Keratinocyte (primary cell): Measurements from ENCODE around the gene DCDC1. TPM values are rescaled to one million over a fixed set of nuclear protein-coding genes. Genes with fewer than 3 reads are reported as not detected.

Experiments used
- DNase-seq: peaks from one replicate; pipeline ENCODE4 v3.0.0-alpha.2; 2011; ENCODE audit warnings: low read depth, missing footprints, low spot score
- FAIRE-seq: peaks from 2 replicates; lab custom pipeline; 2011; peaks lifted over from hg19 to GRCh38; lab: Jason Lieb, UNC
- H2AFZ ChIP-seq: 2 replicates; pipeline ENCODE4 v1.6.0; 2012; ENCODE audit warnings: low read length, control low read depth, inconsistent platforms; ENCODE audit not compliant: control insufficient read depth
- H3K27ac ChIP-seq: 2 replicates; pipeline ENCODE4 v1.5.1; 2011; ENCODE audit warnings: low read length; ENCODE audit not compliant: control insufficient read depth, insufficient read depth
- H3K27me3 ChIP-seq: 3 replicates; pipeline ENCODE4 v1.6.0; 2011; ENCODE audit warnings: low read length; ENCODE audit not compliant: control insufficient read depth, insufficient read depth; ENCODE audit errors: extremely low read depth
- H3K36me3 ChIP-seq, 2 experiments: 2 replicates in 1 of 2; 3 replicates in 1 of 2; pipeline ENCODE4 v1.5.1; 2011; ENCODE audit warnings: low read length in 2 of 2, mild to moderate bottlenecking in 1 of 2; ENCODE audit not compliant: control insufficient read depth in 2 of 2, insufficient read depth in 2 of 2; ENCODE audit errors: extremely low read depth in 1 of 2
- H3K4me1 ChIP-seq: 3 replicates; pipeline ENCODE4 v1.5.1; 2011; ENCODE audit warnings: low read length; ENCODE audit not compliant: control insufficient read depth, insufficient read depth; ENCODE audit errors: extremely low read depth
- H3K4me2 ChIP-seq: 3 replicates; pipeline ENCODE4 v1.6.0; 2011; ENCODE audit warnings: low read depth, low read length; ENCODE audit not compliant: control insufficient read depth, insufficient read depth; ENCODE audit errors: extremely low read depth
- H3K4me3 ChIP-seq, 3 experiments: fragments of 200-600 bp in 1 of 3; sonication (generic) in 1 of 3; 2 replicates in 2 of 3; 3 replicates in 1 of 3; pipeline ENCODE4 v1.5.1; 2011 to 2016; ENCODE audit warnings: low read length in 3 of 3, mild to moderate bottlenecking in 3 of 3, control low read depth in 2 of 3, inconsistent platforms in 1 of 3, low read depth in 1 of 3, mixed read lengths in 1 of 3, mixed run types in 1 of 3, moderate library complexity in 1 of 3; ENCODE audit not compliant: control insufficient read depth in 2 of 3, insufficient read depth in 2 of 3; ENCODE audit errors: extremely low read depth in 1 of 3
- H3K79me2 ChIP-seq: 2 replicates; pipeline ENCODE4 v1.6.0; 2012; ENCODE audit warnings: low read length; ENCODE audit not compliant: control insufficient read depth, insufficient read depth
- H3K9ac ChIP-seq: 3 replicates; pipeline ENCODE4 v1.6.0; 2011; ENCODE audit warnings: low read length; ENCODE audit not compliant: control insufficient read depth, insufficient read depth; ENCODE audit errors: extremely low read depth
- H3K9me1 ChIP-seq: 3 replicates; pipeline ENCODE4 v1.6.0; 2011; ENCODE audit warnings: low read length; ENCODE audit not compliant: control insufficient read depth, insufficient read depth; ENCODE audit errors: extremely low read depth
- H3K9me3 ChIP-seq: 2 replicates; pipeline ENCODE4 v1.5.1; 2012; ENCODE audit warnings: low read depth, low read length; ENCODE audit not compliant: control insufficient read depth
- H4K20me1 ChIP-seq: 3 replicates; pipeline ENCODE4 v1.6.0; 2011; ENCODE audit warnings: low read length; ENCODE audit not compliant: control insufficient read depth, insufficient read depth; ENCODE audit errors: extremely low read depth
- EZH2 ChIP-seq: IDR thresholded peaks from one replicate; pipeline ENCODE4 v1.6.1; 2012; ENCODE audit warnings: inconsistent platforms, mild to moderate bottlenecking, low read length, moderate library complexity
- dilution Hi-C: fragments of 300-500 bp; cut with MboI; formaldehyde crosslinking; loops from one replicate; pipeline ENCODE4 v1.7.0; 2020; ENCODE audit warnings: low sequenced_read_pairs; ENCODE audit not compliant: extremely low pct_ligation_motif_present
- polyA plus RNA-seq, 5 experiments: library from polyadenylated mRNA; depleted of rRNA in 3 of 5; stranded (reverse) in 3 of 5; stranded (forward) in 1 of 5; unstranded in 1 of 5; fragments of >200 nt; gene quantifications; 1 replicate in 1 of 5; 2 replicates in 3 of 5; 3 replicates in 1 of 5; pipeline versions ENCODE4 v1.2.1 to v1.2.3, GENCODE V29; 2011 to 2012; ENCODE audit warnings: missing spikeins in 2 of 5, low read depth in 1 of 5, low replicate concordance in 1 of 5
- TF ChIP-seq, protein P1 (sequence below), 3 experiments: IDR thresholded peaks in 1 of 3; conservative IDR thresholded peaks in 1 of 3; optimal IDR thresholded peaks in 1 of 3; 2 replicates in 2 of 3; 3 replicates in 1 of 3; pipeline versions ENCODE3 to v1.5.1; 2011; ENCODE audit warnings: low read length in 3 of 3, mild to moderate bottlenecking in 3 of 3, moderate library complexity in 2 of 3, control low read depth in 1 of 3, inconsistent platforms in 1 of 3; ENCODE audit not compliant: insufficient read depth in 2 of 3; ENCODE audit errors: extremely low read depth in 1 of 3

Gene DCDC1
- polyA plus RNA-seq, 1 donor (not counting 4 experiments of a cell fraction or from before 2014, with no cell fraction given), result 0.08 TPM

DNA sequence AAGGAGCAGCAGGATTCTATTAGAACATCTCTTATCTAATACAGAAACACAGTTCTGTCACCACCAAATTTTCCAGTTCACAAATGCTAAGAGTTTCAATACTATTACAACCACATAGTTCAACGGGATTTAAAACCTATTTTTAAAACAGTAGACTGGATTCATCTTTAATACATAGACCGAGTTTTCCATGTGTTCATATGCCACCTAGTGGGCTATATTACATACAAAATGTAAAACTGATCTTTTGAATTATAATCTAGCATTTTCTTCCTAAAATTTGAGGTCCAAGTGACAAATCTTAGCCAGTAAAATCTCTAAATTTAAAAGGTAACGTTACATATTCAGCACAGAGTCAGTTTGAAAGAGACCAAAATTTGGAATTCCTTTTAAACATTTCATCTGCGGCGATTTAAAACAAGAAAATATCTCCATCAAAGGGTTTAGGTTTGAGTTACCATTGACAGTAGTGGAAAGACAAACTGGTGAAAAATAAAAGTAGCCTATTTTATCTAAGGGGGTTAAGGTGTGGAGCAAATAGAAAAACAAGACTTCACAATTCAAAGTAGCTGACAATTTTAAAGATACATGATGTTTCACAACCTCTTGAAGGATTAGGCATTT lies 514.0 kb downstream of the DCDC1 start:
- Histone ChIP-seq H3K27me3 (no peaks in the 10 kb centered on the region), H3K79me2 (no peaks in the 10 kb centered on the region), H3K9me3 (no peaks in the 10 kb centered on the region), H3K4me3 (no peak overlapping the region), H3K4me1 (no peaks in the 10 kb centered on the region), H2AFZ (no peak overlapping the region), H3K9ac (no peak overlapping the region), H3K9me1 (no peaks in the 10 kb centered on the region), H3K36me3 (no peaks in the 10 kb centered on the region), H4K20me1 (no peaks in the 10 kb centered on the region), H3K4me2 (no peak overlapping the region), H3K27ac (no peak overlapping the region)
- TF ChIP-seq, protein P1, sequence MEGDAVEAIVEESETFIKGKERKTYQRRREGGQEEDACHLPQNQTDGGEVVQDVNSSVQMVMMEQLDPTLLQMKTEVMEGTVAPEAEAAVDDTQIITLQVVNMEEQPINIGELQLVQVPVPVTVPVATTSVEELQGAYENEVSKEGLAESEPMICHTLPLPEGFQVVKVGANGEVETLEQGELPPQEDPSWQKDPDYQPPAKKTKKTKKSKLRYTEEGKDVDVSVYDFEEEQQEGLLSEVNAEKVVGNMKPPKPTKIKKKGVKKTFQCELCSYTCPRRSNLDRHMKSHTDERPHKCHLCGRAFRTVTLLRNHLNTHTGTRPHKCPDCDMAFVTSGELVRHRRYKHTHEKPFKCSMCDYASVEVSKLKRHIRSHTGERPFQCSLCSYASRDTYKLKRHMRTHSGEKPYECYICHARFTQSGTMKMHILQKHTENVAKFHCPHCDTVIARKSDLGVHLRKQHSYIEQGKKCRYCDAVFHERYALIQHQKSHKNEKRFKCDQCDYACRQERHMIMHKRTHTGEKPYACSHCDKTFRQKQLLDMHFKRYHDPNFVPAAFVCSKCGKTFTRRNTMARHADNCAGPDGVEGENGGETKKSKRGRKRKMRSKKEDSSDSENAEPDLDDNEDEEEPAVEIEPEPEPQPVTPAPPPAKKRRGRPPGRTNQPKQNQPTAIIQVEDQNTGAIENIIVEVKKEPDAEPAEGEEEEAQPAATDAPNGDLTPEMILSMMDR (optimal IDR thresholded peaks at IDR 0.05 in 1 of 3, IDR thresholded peaks at IDR 0.05 in 1 of 3, conservative IDR thresholded peaks at IDR 0.05 in 1 of 3; ENCODE audit: extremely low read depth in 1 of 3, insufficient read depth in 2 of 3, low read length in 3 of 3), result no peak
- no peak for TF ChIP-seq EZH2
- no peak for DNase-seq
- dilution Hi-C loops, result no loop called here
- no peak for FAIRE-seq

DNA sequence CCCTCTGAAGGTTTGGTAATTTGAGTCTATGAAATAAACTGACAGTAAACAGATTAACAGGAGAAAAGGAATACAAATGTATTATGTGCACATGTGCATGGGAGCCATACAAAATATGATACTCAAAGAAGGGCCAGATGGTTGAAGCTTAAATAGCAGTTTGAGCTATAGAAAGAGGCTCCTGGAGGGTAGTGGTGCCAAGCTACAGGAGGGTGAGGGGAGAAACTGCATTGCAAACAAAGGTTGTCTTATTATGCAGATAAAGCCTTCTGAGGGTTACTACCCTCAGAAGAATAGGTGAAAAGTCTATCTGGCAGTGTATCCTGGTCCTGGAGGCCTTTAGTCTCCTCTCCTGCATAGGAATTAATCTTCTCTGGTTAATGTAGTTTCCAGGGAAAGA lies 516.1 kb downstream of the DCDC1 start:
- no peak overlapping the region for H3K27ac ChIP-seq
- TF ChIP-seq EZH2, result no peak
- no peaks in the 10 kb centered on the region for H3K9me3 ChIP-seq
- H3K4me2 ChIP-seq, result no peak overlapping the region
- no peak overlapping the region for H3K4me3 ChIP-seq
- no peaks in the 10 kb centered on the region for H3K36me3 ChIP-seq
- FAIRE-seq (no peak), DNase-seq (no peak)
- dilution Hi-C loops, result no loop called here
- no peaks in the 10 kb centered on the region for H3K4me1 ChIP-seq
- no peaks in the 10 kb centered on the region for H3K27me3 ChIP-seq
- H3K9ac ChIP-seq, result no peak overlapping the region
- H3K79me2 ChIP-seq, result no peaks in the 10 kb centered on the region
- H3K9me1 ChIP-seq, result no peaks in the 10 kb centered on the region
- H2AFZ ChIP-seq, result no peak overlapping the region
- no peaks in the 10 kb centered on the region for H4K20me1 ChIP-seq

DNA sequence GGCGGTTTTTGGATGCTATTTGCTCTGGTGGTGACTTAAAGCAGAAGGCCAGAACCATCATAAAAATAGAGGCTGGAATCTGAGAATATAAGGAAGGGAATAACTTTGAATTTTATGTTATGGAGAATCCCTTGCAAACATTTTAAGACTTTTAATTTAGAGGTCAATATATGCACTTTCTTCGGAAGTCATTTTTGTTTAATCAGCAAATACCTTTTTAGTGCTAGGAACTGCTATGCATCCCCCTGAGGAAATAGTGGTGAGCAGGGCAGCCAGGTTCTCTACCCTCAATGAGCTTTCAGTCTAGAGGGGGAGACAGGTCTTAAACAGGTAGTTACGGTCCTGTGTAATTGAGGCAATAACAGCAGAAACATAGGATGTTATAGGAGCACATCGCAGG lies 516.9 kb downstream of the DCDC1 start:
- Histone ChIP-seq H2AFZ (no peak overlapping the region), H3K27me3 (no peaks in the 10 kb centered on the region), H4K20me1 (no peaks in the 10 kb centered on the region), H3K9me1 (no peaks in the 10 kb centered on the region), H3K4me3 (no peak overlapping the region), H3K4me1 (no peaks in the 10 kb centered on the region), H3K9me3 (no peaks in the 10 kb centered on the region), H3K9ac (no peak overlapping the region), H3K36me3 (no peaks in the 10 kb centered on the region), H3K79me2 (no peaks in the 10 kb centered on the region), H3K4me2 (no peak overlapping the region), H3K27ac (no peak overlapping the region)
- dilution Hi-C loops, result no loop called here
- TF ChIP-seq EZH2, result no peak
- TF ChIP-seq, protein P1 (optimal IDR thresholded peaks at IDR 0.05 in 1 of 3, IDR thresholded peaks at IDR 0.05 in 1 of 3, conservative IDR thresholded peaks at IDR 0.05 in 1 of 3; ENCODE audit: extremely low read depth in 1 of 3, insufficient read depth in 2 of 3, low read length in 3 of 3), result no peak
- DNase-seq (no peak), FAIRE-seq (no peak)
